Gastrocnemius medialis (tissue), 4 donors: ENCODE measurements around the gene TRIM25. TPM values are rescaled to one million over a fixed set of nuclear protein-coding genes. Genes with fewer than 3 reads are reported as not detected.

Source experiments
- ATAC-seq, 2 donors: fragments of 150-250 bp; one replicate each; pipeline ENCODE4 v1.9.1; 2016
- DNase-seq, 2 donors: peaks; one replicate each; pipeline ENCODE4 v3.0.0-alpha.2; 2019
- H3K27ac ChIP-seq, 4 donors: fragments of 200-600 bp; sonication (generic); 1 replicate in 1 of 4; 2 replicates in 3 of 4; pipeline ENCODE4 v1.5.1; 2016 to 2018; ENCODE audit warnings: mild to moderate bottlenecking in 2 of 4, moderate library complexity in 1 of 4
- H3K27me3 ChIP-seq, 3 donors: fragments of 200-600 bp; sonication (generic) in 2 of 3; 1 replicate in 1 of 3; 2 replicates in 2 of 3; pipeline versions ENCODE4 v1.5.1 to v1.6.0; 2016 to 2019; ENCODE audit warnings: mild to moderate bottlenecking in 1 of 3, moderate library complexity in 1 of 3
- H3K36me3 ChIP-seq, 2 donors: fragments of 200-600 bp; sonication (generic) in 1 of 2; one replicate each; pipeline ENCODE4 v1.5.1; 2017 to 2018
- H3K4me1 ChIP-seq, 2 donors: fragments of 200-600 bp; sonication (generic) in 1 of 2; one replicate each; pipeline ENCODE4 v1.5.1; 2016 to 2017; ENCODE audit warnings: mild to moderate bottlenecking in 2 of 2
- H3K4me3 ChIP-seq, 4 donors: fragments of 200-600 bp; sonication (generic) in 3 of 4; 1 replicate in 1 of 4; 2 replicates in 3 of 4; pipeline ENCODE4 v1.5.1; 2016 to 2019; ENCODE audit warnings: mild to moderate bottlenecking in 2 of 4
- H3K9me3 ChIP-seq, 3 donors: fragments of 200-600 bp; sonication (generic) in 2 of 3; 1 replicate in 1 of 3; 2 replicates in 2 of 3; pipeline ENCODE4 v1.5.1; 2016 to 2019
- POLR2A ChIP-seq, 2 donors: fragments of 450-650 bp; IDR thresholded peaks; one replicate each; pipeline ENCODE4 v1.6.1; 2017; ENCODE audit warnings: antibody characterized with exemption in 2 of 2, mild to moderate bottlenecking in 2 of 2, moderate library complexity in 2 of 2
- in situ Hi-C, 4 donors: fragments of 200-750 bp; cut with MboI; loops; one replicate each; pipeline versions ENCODE4 v1.15.0 to v1.8.0; 2017; ENCODE audit warnings: low sequenced_read_pairs in 4 of 4
- intact Hi-C: fragments of 100-400 bp; cut with DNase I; formaldehyde crosslinking; loops from one replicate; pipeline ENCODE4 v1.15.1; 2023; ENCODE audit warnings: low total_unique reads
- total RNA-seq, 4 donors: library from RNA; depleted of rRNA; stranded (reverse); fragments of >200 nt; gene quantifications; one replicate each; pipeline versions ENCODE4 v1.1.0 to v1.2.3, GENCODE V29; 2016
- TF ChIP-seq, protein P1 (sequence below), 5 experiments: fragments of 450-650 bp in 3 of 5; fragments of 200-600 bp in 2 of 5; sonication (generic) in 2 of 5; IDR thresholded peaks in 4 of 5; conservative IDR thresholded peaks in 1 of 5; 1 replicate in 4 of 5; 2 replicates in 1 of 5; pipeline ENCODE4 v1.5.1; 2016 to 2019; ENCODE audit warnings: antibody characterized with exemption in 5 of 5, mild to moderate bottlenecking in 3 of 5, moderate library complexity in 3 of 5

Gene TRIM25
- total RNA-seq, 4 donors from 2014 or later = 8.5 to 18.2 (median 15.1) TPM

DNA sequence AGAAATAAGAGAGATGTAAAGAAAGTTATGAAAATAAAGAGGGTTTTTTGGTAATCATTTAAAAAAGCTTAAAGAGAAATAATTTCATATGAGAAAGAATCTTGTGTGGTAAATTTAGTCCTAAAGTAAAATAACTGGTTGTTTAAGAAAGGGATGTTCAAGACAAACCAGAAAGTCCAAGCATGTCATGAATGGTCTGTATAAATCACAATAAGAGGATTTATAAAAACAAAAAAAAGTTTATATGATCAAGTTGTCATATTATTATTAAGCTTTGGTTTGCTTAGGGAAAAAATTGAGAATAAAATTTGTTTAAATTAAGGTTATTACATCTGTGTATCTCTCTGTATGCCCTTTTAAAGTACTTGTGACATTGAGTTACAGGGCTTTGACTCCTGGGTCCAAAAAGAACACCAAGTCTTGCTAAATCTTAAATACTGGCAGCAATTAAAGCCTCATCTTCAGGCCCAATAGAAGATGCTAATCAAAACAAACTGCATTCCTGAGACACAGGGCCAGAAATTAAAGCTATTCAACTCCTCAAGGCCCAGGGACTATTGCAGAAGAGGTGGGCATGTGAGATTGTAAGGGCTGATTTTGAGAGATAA is 15.6 kb upstream of the TRIM25 start:
- no peak for DNase-seq
- in situ Hi-C loops (no loop called here), intact Hi-C loops (no loop called here)

DNA sequence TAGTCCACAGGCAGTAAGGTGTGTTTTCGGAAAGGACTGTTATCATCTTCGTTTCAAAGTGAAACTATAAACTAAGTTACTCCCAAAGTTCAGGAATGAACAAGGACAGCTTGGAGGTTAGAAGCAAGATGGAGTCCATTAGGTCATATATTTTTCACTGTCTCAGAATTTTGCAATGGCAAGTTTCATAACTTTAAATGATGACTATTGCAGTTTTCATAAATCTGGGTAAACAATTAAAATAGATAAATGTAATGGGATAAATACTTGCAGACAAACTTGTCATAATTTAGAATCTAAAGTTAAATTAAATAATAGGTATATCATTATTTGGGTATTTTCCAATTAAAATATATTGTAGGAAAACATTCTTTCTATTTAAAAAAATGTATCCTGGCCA is 14.7 kb upstream of the TRIM25 start:
- Histone ChIP-seq H3K36me3 (no peaks in the 10 kb centered on the region), H3K27ac (no peak overlapping the region), H3K4me3 (no peak overlapping the region), H3K9me3 (no peaks in the 10 kb centered on the region), H3K4me1 (no peaks in the 10 kb centered on the region), H3K27me3 (no peaks in the 10 kb centered on the region)
- ATAC-seq (no peak), DNase-seq (no peak)
- no peak for TF ChIP-seq POLR2A (IDR thresholded peaks at IDR 0.05)
- TF ChIP-seq, protein P1, sequence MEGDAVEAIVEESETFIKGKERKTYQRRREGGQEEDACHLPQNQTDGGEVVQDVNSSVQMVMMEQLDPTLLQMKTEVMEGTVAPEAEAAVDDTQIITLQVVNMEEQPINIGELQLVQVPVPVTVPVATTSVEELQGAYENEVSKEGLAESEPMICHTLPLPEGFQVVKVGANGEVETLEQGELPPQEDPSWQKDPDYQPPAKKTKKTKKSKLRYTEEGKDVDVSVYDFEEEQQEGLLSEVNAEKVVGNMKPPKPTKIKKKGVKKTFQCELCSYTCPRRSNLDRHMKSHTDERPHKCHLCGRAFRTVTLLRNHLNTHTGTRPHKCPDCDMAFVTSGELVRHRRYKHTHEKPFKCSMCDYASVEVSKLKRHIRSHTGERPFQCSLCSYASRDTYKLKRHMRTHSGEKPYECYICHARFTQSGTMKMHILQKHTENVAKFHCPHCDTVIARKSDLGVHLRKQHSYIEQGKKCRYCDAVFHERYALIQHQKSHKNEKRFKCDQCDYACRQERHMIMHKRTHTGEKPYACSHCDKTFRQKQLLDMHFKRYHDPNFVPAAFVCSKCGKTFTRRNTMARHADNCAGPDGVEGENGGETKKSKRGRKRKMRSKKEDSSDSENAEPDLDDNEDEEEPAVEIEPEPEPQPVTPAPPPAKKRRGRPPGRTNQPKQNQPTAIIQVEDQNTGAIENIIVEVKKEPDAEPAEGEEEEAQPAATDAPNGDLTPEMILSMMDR (IDR thresholded peaks at IDR 0.05 in 4 of 5, conservative IDR thresholded peaks at IDR 0.05 in 1 of 5) = no peak
- in situ Hi-C loops (no loop called here), intact Hi-C loops (no loop called here)

More for the DNA sequence above, 15.6 kb upstream of the TRIM25 start:
- peaks cover 0 to 8% of the 10 kb centered on the region in 2 donors for H3K36me3 ChIP-seq
- TF ChIP-seq, protein P1 (IDR thresholded peaks at IDR 0.05 in 4 of 5, conservative IDR thresholded peaks at IDR 0.05 in 1 of 5) = no peak
- no peak for TF ChIP-seq POLR2A (IDR thresholded peaks at IDR 0.05)
- H3K4me1 ChIP-seq = no peaks in the 10 kb centered on the region
- no peaks in the 10 kb centered on the region for H3K9me3 ChIP-seq
- ATAC-seq = no peak
- no peaks in the 10 kb centered on the region for H3K27me3 ChIP-seq
- no peak overlapping the region for H3K4me3 ChIP-seq
- no peak overlapping the region for H3K27ac ChIP-seq

DNA sequence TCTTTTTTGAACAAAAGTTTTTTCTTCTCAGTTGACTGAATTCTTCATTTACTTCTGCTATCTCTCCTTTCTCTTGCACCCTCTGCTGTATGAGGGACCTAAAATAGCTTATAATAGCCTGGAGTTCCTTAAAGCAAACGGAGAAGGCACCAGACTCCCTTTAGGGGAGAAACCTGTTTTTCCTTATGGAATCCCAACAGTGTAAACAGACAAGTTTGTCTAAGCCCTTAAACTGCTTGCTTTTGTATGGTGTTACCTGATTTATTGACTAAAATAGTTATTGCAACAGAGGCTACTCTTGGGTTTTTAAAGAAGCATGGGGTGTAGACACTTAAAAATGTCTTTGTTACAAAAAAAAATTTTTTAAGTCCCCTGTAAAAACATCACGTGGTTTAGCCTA is 12.9 kb upstream of the TRIM25 start:
- in situ Hi-C loops = no loop called here
- H3K4me1 ChIP-seq = no peaks in the 10 kb centered on the region
- DNase-seq (no peak), ATAC-seq (no peak)
- no peak overlapping the region for H3K4me3 ChIP-seq
- H3K9me3 ChIP-seq = no peaks in the 10 kb centered on the region
- H3K27ac ChIP-seq = no peak overlapping the region
- no peak for TF ChIP-seq POLR2A (IDR thresholded peaks at IDR 0.05)
- TF ChIP-seq, protein P1 (IDR thresholded peaks at IDR 0.05 in 4 of 5, conservative IDR thresholded peaks at IDR 0.05 in 1 of 5) = no peak
- H3K36me3 ChIP-seq = no peaks in the 10 kb centered on the region
- H3K27me3 ChIP-seq = no peaks in the 10 kb centered on the region
- intact Hi-C loops = no loop called here

DNA sequence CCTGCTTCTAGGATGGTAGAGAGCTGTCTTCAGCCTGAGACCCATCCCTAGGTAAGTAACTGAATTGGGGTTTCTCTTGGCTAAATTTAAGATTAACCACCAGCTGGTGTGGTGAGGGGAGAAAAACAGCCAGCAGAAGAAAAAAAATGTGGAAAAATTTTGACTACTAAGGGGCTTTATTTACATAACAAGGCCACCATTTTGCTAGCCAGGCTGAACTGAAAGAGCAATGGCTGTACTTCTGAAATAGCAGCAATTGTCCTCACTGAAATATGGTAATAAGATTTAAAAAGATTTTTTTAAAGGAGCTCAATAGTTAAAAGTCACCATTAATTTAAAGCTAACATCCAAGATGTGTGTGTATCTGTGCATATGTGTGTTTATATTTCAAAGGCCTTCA is 12.4 kb upstream of the TRIM25 start:
- Histone ChIP-seq H3K27me3 (no peaks in the 10 kb centered on the region), H3K27ac (no peak overlapping the region), H3K9me3 (no peaks in the 10 kb centered on the region), H3K4me3 (no peak overlapping the region), H3K4me1 (no peaks in the 10 kb centered on the region), H3K36me3 (no peaks in the 10 kb centered on the region)
- DNase-seq (no peak), ATAC-seq (no peak)
- intact Hi-C loops = no loop called here
- in situ Hi-C loops = no loop called here
- TF ChIP-seq, protein P1 (IDR thresholded peaks at IDR 0.05 in 4 of 5, conservative IDR thresholded peaks at IDR 0.05 in 1 of 5) = no peak
- TF ChIP-seq POLR2A (IDR thresholded peaks at IDR 0.05) = no peak

DNA sequence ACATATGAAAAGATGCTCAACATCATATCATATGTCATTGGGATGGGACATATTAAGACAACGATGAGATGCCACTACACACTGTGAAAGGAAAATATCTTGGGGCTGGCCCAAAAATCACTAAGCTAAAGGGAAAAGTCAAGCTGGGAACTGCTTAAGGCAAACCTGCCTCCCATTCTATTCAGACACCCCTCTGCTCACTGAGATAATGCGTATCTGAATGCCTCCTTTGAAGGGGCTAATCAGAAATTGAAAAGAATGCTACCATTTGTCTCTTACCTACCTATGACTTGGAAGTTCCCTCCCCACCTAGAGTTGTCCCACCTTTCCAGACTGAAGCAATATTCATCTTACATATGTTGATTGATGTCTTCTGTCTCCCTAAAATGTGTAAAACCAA is 11.2 kb upstream of the TRIM25 start:
- ATAC-seq (no peak), DNase-seq (no peak)
- Histone ChIP-seq H3K27me3 (no peaks in the 10 kb centered on the region), H3K27ac (no peak overlapping the region), H3K4me3 (no peak overlapping the region), H3K36me3 (no peaks in the 10 kb centered on the region), H3K4me1 (no peaks in the 10 kb centered on the region), H3K9me3 (no peaks in the 10 kb centered on the region)
- in situ Hi-C loops (no loop called here), intact Hi-C loops (no loop called here)
- no peak for TF ChIP-seq POLR2A (IDR thresholded peaks at IDR 0.05)
- TF ChIP-seq, protein P1 (IDR thresholded peaks at IDR 0.05 in 4 of 5, conservative IDR thresholded peaks at IDR 0.05 in 1 of 5) = no peak
